PC-3 (cell line): Measurements from ENCODE around the gene NTM. TPM values are rescaled to one million over a fixed set of nuclear protein-coding genes. Genes with fewer than 3 reads are reported as not detected.

Experiments
- ATAC-seq: fragments of 200-7000 bp; cut with Tn5 transposase; 2 replicates; pipeline ENCODE4 v1.9.1; 2020; ENCODE audit warnings: mild to moderate bottlenecking, moderate library complexity
- BruUV-seq: library from RNA; stranded (reverse); fragments of 400-500 nt; replicated peaks from 2 replicates; lab custom pipeline; 2021; lab: Mats Ljungman, UMichigan
- CTCF ChIA-PET: fragments of 300-600 bp; sonication (Branson Sonifier 250); formaldehyde crosslinking; loops from one replicate; lab custom pipeline; 2022; ENCODE audit warnings: antibody characterized with exemption; lab: Charles Lee
- POLR2A ChIA-PET: fragments of 300-600 bp; sonication (Branson Sonifier 250); formaldehyde crosslinking; loops from one replicate; lab custom pipeline; 2022; ENCODE audit warnings: antibody characterized with exemption; ENCODE audit not compliant: unreplicated experiment; lab: Charles Lee
- DNase-seq: peaks from one replicate; pipeline ENCODE4 v3.0.0-alpha.2; 2015
- H2AFZ ChIP-seq: fragments of 300-600 bp; sonication (generic); 2 replicates; pipeline ENCODE4 v1.6.0; 2016; ENCODE audit warnings: antibody characterized with exemption, low read length
- H3F3A ChIP-seq: fragments of 300-600 bp; sonication (generic); one replicate; pipeline ENCODE4 v1.6.0; 2017; ENCODE audit warnings: antibody characterized with exemption, low read length, control low read depth, mild to moderate bottlenecking; ENCODE audit not compliant: unreplicated experiment
- H3K27ac ChIP-seq: fragments of 300-600 bp; sonication (generic); 2 replicates; pipeline ENCODE4 v1.5.1; 2016; ENCODE audit warnings: mild to moderate bottlenecking, low read length
- H3K27me3 ChIP-seq: fragments of 300-600 bp; sonication (generic); 2 replicates; pipeline ENCODE4 v1.6.1; 2016; ENCODE audit warnings: low read length, mixed read lengths
- H3K36me3 ChIP-seq: fragments of 300-600 bp; sonication (generic); 2 replicates; pipeline ENCODE4 v1.6.1; 2016; ENCODE audit warnings: low read depth, mixed run types, low read length, mixed read lengths
- H3K4me1 ChIP-seq: fragments of 300-600 bp; sonication (generic); 2 replicates; pipeline ENCODE4 v1.5.1; 2016; ENCODE audit warnings: low read length; ENCODE audit not compliant: insufficient read depth
- H3K4me2 ChIP-seq: fragments of 300-600 bp; sonication (generic); 2 replicates; pipeline ENCODE4 v1.6.0; 2016; ENCODE audit warnings: low read length
- H3K4me3 ChIP-seq: fragments of 300-600 bp; sonication (generic); 2 replicates; pipeline ENCODE4 v1.5.1; 2016; ENCODE audit warnings: mild to moderate bottlenecking, low read length, mixed read lengths
- H3K79me2 ChIP-seq: fragments of 300-600 bp; sonication (generic); 2 replicates; pipeline ENCODE4 v1.6.1; 2017; ENCODE audit warnings: low read length, mixed read lengths
- H3K9ac ChIP-seq: fragments of 300-600 bp; sonication (generic); 2 replicates; pipeline ENCODE4 v1.6.0; 2016; ENCODE audit warnings: mild to moderate bottlenecking, low read length
- H3K9me2 ChIP-seq: fragments of 300-600 bp; sonication (generic); replicated peaks from 2 replicates; pipeline ENCODE4 v1.6.1; 2016; ENCODE audit warnings: mixed run types, low read length, mixed read lengths
- H3K9me3 ChIP-seq: fragments of 300-600 bp; sonication (generic); 2 replicates; pipeline ENCODE4 v1.6.1; 2016; ENCODE audit warnings: low read length, mixed read lengths
- H4K20me1 ChIP-seq: fragments of 300-600 bp; sonication (generic); 2 replicates; pipeline ENCODE4 v1.6.1; 2016; ENCODE audit warnings: low read length, mixed read lengths
- EZH2 ChIP-seq: fragments of 300-600 bp; sonication (generic); IDR thresholded peaks from one replicate; pipeline ENCODE4 v1.6.1; 2017; ENCODE audit warnings: antibody characterized with exemption, mild to moderate bottlenecking, low read length; ENCODE audit not compliant: unreplicated experiment
- EZH2phosphoT487 ChIP-seq: fragments of 300-600 bp; sonication (generic); IDR thresholded peaks from 2 replicates; pipeline ENCODE4 v1.6.1; 2018; ENCODE audit warnings: mild to moderate bottlenecking, antibody characterized with exemption, low read length, borderline replicate concordance
- intact Hi-C: fragments of 100-400 bp; cut with micrococcal nuclease; formaldehyde crosslinking; loops from 2 replicates; pipeline ENCODE4 v1.9.0; 2023
- total RNA-seq: library from RNA; depleted of rRNA; stranded (reverse); fragments of >200 nt; gene quantifications from 2 replicates; pipeline ENCODE4 v1.2.3, GENCODE V29; 2014
- TF ChIP-seq, protein P1 (sequence below): fragments of 300-600 bp; sonication (generic); conservative IDR thresholded peaks from 2 replicates; pipeline ENCODE4 v1.5.1; 2017; ENCODE audit warnings: antibody characterized with exemption, low read depth, mild to moderate bottlenecking, low read length

NTM gene
- total RNA-seq, 1 experiment from 2014 or later = not detected

DNA sequence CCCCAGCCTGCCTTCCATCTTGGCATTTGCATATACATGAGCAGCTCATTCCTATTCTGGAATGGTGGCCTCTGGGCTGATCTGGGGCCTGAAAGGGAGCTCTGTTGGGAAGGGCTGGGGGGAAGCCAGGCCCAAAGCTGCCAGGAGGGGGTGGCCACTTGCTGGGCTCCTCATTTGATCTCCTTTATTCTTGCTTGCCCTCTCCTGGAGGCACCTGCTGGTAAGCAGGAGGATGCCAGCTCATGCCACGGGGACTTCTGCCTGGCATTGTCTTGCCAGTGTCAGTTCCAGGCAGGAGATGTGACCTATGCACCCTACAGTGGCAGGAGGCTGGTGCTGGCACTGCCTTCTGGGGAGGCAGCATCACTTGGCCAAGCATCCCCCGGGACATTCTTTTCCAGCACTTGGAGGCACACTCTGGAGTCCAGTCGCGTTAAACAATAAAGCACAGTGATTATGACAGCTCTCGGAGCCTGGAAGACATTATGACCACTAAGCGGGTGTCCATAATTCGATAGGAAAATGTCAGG is 128.3 kb downstream of the NTM start:
- Histone ChIP-seq H3K9me3 (no peaks in the 10 kb centered on the region), H3K4me3 (no peak overlapping the region), H3K79me2 (no peaks in the 10 kb centered on the region), H3K9ac (no peak overlapping the region), H3K36me3 (no peaks in the 10 kb centered on the region), H3K4me1 (no peaks in the 10 kb centered on the region), H3K27ac (no peak overlapping the region), H3K4me2 (no peak overlapping the region), H3K9me2 (no peaks in the 10 kb centered on the region), H4K20me1 (no peaks in the 10 kb centered on the region), H3K27me3 (peaks cover 23% of the 10 kb centered on the region), H2AFZ (no peak overlapping the region), H3F3A (no peaks in the 10 kb centered on the region)
- ChIA-PET POLR2A (no interaction called here), CTCF (no interaction called here)
- TF ChIP-seq EZH2phosphoT487 = no peak
- intact Hi-C loops = no loop called here
- no peak for ATAC-seq
- BruUV-seq = no TSS peak
- no peak for DNase-seq

DNA sequence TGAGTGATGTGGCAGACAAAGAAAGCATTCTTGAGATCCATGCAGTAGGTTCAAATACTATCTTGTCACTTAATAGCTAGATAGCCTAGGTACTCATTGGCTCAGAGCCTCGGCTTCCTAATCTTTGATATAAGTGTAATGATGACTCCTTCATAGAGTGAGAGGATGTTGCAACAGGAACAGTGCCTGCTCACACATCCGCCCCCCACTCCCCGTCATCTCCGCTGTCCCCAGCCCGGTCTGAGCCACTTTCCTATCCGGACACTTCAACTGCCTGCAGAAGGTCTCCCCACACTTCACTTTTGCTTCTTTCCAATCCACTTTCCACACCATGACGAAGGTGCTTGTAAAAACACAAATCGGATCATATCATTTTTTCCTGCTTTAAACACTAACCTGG is 128.8 kb downstream of the NTM start:
- no peaks in the 10 kb centered on the region for H3K9me2 ChIP-seq
- ATAC-seq (no peak), DNase-seq (no peak)
- H3K4me1 ChIP-seq = no peaks in the 10 kb centered on the region
- intact Hi-C loops = no loop called here
- no peak overlapping the region for H3K4me3 ChIP-seq
- no peak for TF ChIP-seq EZH2
- TF ChIP-seq, protein P1, sequence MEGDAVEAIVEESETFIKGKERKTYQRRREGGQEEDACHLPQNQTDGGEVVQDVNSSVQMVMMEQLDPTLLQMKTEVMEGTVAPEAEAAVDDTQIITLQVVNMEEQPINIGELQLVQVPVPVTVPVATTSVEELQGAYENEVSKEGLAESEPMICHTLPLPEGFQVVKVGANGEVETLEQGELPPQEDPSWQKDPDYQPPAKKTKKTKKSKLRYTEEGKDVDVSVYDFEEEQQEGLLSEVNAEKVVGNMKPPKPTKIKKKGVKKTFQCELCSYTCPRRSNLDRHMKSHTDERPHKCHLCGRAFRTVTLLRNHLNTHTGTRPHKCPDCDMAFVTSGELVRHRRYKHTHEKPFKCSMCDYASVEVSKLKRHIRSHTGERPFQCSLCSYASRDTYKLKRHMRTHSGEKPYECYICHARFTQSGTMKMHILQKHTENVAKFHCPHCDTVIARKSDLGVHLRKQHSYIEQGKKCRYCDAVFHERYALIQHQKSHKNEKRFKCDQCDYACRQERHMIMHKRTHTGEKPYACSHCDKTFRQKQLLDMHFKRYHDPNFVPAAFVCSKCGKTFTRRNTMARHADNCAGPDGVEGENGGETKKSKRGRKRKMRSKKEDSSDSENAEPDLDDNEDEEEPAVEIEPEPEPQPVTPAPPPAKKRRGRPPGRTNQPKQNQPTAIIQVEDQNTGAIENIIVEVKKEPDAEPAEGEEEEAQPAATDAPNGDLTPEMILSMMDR = no peak
- TF ChIP-seq EZH2phosphoT487 = no peak
- H3K9me3 ChIP-seq = no peaks in the 10 kb centered on the region
- H3K27me3 ChIP-seq = peaks cover 25% of the 10 kb centered on the region
- no peak overlapping the region for H3K27ac ChIP-seq
- no peak overlapping the region for H3K9ac ChIP-seq
- CTCF ChIA-PET = no interaction called here
- POLR2A ChIA-PET = no interaction called here
- no peaks in the 10 kb centered on the region for H3K36me3 ChIP-seq
- H3K4me2 ChIP-seq = no peak overlapping the region
- H2AFZ ChIP-seq = no peak overlapping the region
- no peaks in the 10 kb centered on the region for H3F3A ChIP-seq
- no peaks in the 10 kb centered on the region for H4K20me1 ChIP-seq
- H3K79me2 ChIP-seq = no peaks in the 10 kb centered on the region
- BruUV-seq = no TSS peak

GRCh38 chr11:131503017-131503416 is 132.6 kb downstream of the NTM start:
- no TSS peak for BruUV-seq
- intact Hi-C loops = no loop called here
- no peaks in the 10 kb centered on the region for H3K9me3 ChIP-seq
- H3K27ac ChIP-seq = no peak overlapping the region
- no peak overlapping the region for H3K4me2 ChIP-seq
- DNase-seq = no peak
- H3K9me2 ChIP-seq = no peaks in the 10 kb centered on the region
- TF ChIP-seq, protein P1 = no peak
- no peak for TF ChIP-seq EZH2phosphoT487
- TF ChIP-seq EZH2 = no peak
- CTCF ChIA-PET = no interaction called here
- no peaks in the 10 kb centered on the region for H4K20me1 ChIP-seq
- no peaks in the 10 kb centered on the region for H3K4me1 ChIP-seq
- POLR2A ChIA-PET = no interaction called here
- no peak overlapping the region for H2AFZ ChIP-seq
- no peaks in the 10 kb centered on the region for H3F3A ChIP-seq
- no peaks in the 10 kb centered on the region for H3K79me2 ChIP-seq
- ATAC-seq = no peak
- H3K36me3 ChIP-seq = no peaks in the 10 kb centered on the region
- peaks cover 25% of the 10 kb centered on the region for H3K27me3 ChIP-seq
- H3K9ac ChIP-seq = no peak overlapping the region
- H3K4me3 ChIP-seq = no peak overlapping the region
